HepG2 (cell line): ENCODE results near the gene RGS7. TPM values are rescaled to one million over a fixed set of nuclear protein-coding genes. Genes with fewer than 3 reads are reported as not detected.

Source experiments
- ATAC-seq: fragments of 200-7000 bp; cut with Tn5 transposase; 3 replicates; pipeline ENCODE4 v1.9.1; 2020; ENCODE audit warnings: mild to moderate bottlenecking, moderate library complexity
- BruUV-seq: library from RNA; stranded (reverse); fragments of 400-500 nt; replicated peaks from 2 replicates; lab custom pipeline; 2021; lab: Mats Ljungman, UMichigan
- CTCF ChIA-PET: fragments of 300-600 bp; formaldehyde crosslinking; extraction: SDS; loops from one replicate; lab custom pipeline; 2021; ENCODE audit warnings: low total read pairs, inconsistent platforms, low intra/inter-chr PET ratio; lab: Yijun Ruan, JAX
- POLR2A ChIA-PET: fragments of 350-600 bp; sonication (Branson Sonifier 250); formaldehyde crosslinking; loops from one replicate; lab custom pipeline; 2020; ENCODE audit warnings: antibody characterized with exemption, inconsistent platforms; lab: Yijun Ruan, JAX
- DNase-seq: peaks from one replicate; pipeline ENCODE4 v3.0.0-alpha.2; 2015; ENCODE audit warnings: low spot score
- FAIRE-seq: peaks from 3 replicates; lab custom pipeline; 2011; peaks lifted over from hg19 to GRCh38; lab: Jason Lieb, UNC
- H2AFZ ChIP-seq: one replicate; pipeline ENCODE4 v1.6.1; 2011; ENCODE audit warnings: low read length, inconsistent platforms
- H3K27ac ChIP-seq: fragments of 300-600 bp; 3 replicates; pipeline ENCODE4 v1.8.0; 2011; ENCODE audit warnings: mixed run types, mild to moderate bottlenecking, mixed read lengths, low read length, inconsistent platforms; ENCODE audit not compliant: insufficient read depth; ENCODE audit errors: extremely low read length
- H3K27me3 ChIP-seq, 2 experiments: fragments of 200-600 bp in 1 of 2; 2 replicates in 1 of 2; 3 replicates in 1 of 2; pipeline versions ENCODE4 v1.6.0 to v1.8.0; 2011; ENCODE audit warnings: low read length in 2 of 2, mild to moderate bottlenecking in 2 of 2, moderate library complexity in 2 of 2, inconsistent platforms in 1 of 2; ENCODE audit not compliant: insufficient read depth in 2 of 2, control insufficient read depth in 1 of 2
- H3K36me3 ChIP-seq, 2 experiments: fragments of 200-600 bp in 1 of 2; replicated peaks in 1 of 2; 2 replicates in 1 of 2; 3 replicates in 1 of 2; pipeline versions ENCODE4 v1.5.1 to v1.8.0; 2011; ENCODE audit warnings: low read length in 2 of 2, inconsistent platforms in 1 of 2; ENCODE audit not compliant: insufficient read depth in 2 of 2, control insufficient read depth in 1 of 2
- H3K4me1 ChIP-seq: 2 replicates; pipeline ENCODE4 v1.5.1; 2012; ENCODE audit warnings: low read length, inconsistent platforms; ENCODE audit not compliant: insufficient read depth
- H3K4me2 ChIP-seq: 2 replicates; pipeline ENCODE4 v1.6.0; 2011; ENCODE audit warnings: low read depth, low read length, inconsistent platforms
- H3K4me3 ChIP-seq, 3 experiments: fragments of 200-600 bp in 1 of 3; sonication (generic), shearing (Covaris generic) in 1 of 3; replicated peaks in 1 of 3; 2 replicates each; pipeline ENCODE4 v1.5.1; 2011 to 2016; ENCODE audit warnings: low read length in 3 of 3, inconsistent platforms in 2 of 3, low read depth in 2 of 3, mild to moderate bottlenecking in 2 of 3, control low read depth in 1 of 3, mixed read lengths in 1 of 3; ENCODE audit not compliant: insufficient read depth in 1 of 3
- H3K79me2 ChIP-seq: one replicate; pipeline ENCODE4 v1.6.1; 2011; ENCODE audit warnings: low read length, inconsistent platforms; ENCODE audit not compliant: insufficient read depth
- H3K9ac ChIP-seq: 2 replicates; pipeline ENCODE4 v1.6.0; 2011; ENCODE audit warnings: mild to moderate bottlenecking, low read depth, low read length, inconsistent platforms; ENCODE audit not compliant: insufficient read depth
- H3K9me3 ChIP-seq: 2 replicates; pipeline ENCODE4 v1.5.1; 2012; ENCODE audit warnings: mild to moderate bottlenecking, low read length
- H4K20me1 ChIP-seq: 2 replicates; pipeline ENCODE4 v1.6.0; 2011; ENCODE audit warnings: inconsistent platforms, mild to moderate bottlenecking, low read length, moderate library complexity; ENCODE audit not compliant: insufficient read depth
- CAMTA2 ChIP-seq: sonication (generic); formaldehyde crosslinking; IDR thresholded peaks from 2 replicates; pipeline ENCODE4 v1.4.0; 2020; ENCODE audit warnings: mild to moderate bottlenecking, missing genetic modification reagents, borderline replicate concordance
- FOXC1 ChIP-seq: sonication (generic); formaldehyde crosslinking; IDR thresholded peaks from 2 replicates; pipeline ENCODE4 v1.8.0; 2022; ENCODE audit warnings: mild to moderate bottlenecking, missing genetic modification reagents, borderline replicate concordance
- KAT2B ChIP-seq: fragments of 150-350 bp; IDR thresholded peaks from 2 replicates; pipeline ENCODE4 v1.6.1; 2014; ENCODE audit warnings: low read depth, low read length, borderline replicate concordance
- MEIS1 ChIP-seq: sonication (generic); formaldehyde crosslinking; IDR thresholded peaks from 2 replicates; pipeline ENCODE4 v1.9.0; 2021; ENCODE audit warnings: mild to moderate bottlenecking, missing genetic modification reagents, moderate library complexity, borderline replicate concordance
- MIER2 ChIP-seq: IDR thresholded peaks from 2 replicates; pipeline ENCODE4 v1.6.1; 2016; ENCODE audit warnings: missing biosample characterization, missing genetic modification reagents
- NR2F2 ChIP-seq: IDR thresholded peaks from 2 replicates; pipeline ENCODE4 v1.6.1; 2012; ENCODE audit warnings: low read depth, inconsistent platforms, borderline replicate concordance
- POLR2AphosphoS2 ChIP-seq: IDR thresholded peaks from 2 replicates; pipeline ENCODE4 v1.6.1; 2011; ENCODE audit warnings: low read depth, low read length, improper control_type of control experiment
- ZFP82 ChIP-seq: sonication (generic); formaldehyde crosslinking; IDR thresholded peaks from 2 replicates; pipeline ENCODE4 v1.5.1; 2020; ENCODE audit warnings: mild to moderate bottlenecking, missing genetic modification reagents, borderline replicate concordance
- ZNF556 ChIP-seq: sonication (generic); formaldehyde crosslinking; IDR thresholded peaks from 2 replicates; pipeline ENCODE4 v1.4.0; 2020; ENCODE audit warnings: mild to moderate bottlenecking, missing genetic modification reagents, borderline replicate concordance
- ZNF775 ChIP-seq: sonication (generic); formaldehyde crosslinking; IDR thresholded peaks from 2 replicates; pipeline ENCODE4 v1.4.0; 2020; ENCODE audit warnings: missing genetic modification reagents, mild to moderate bottlenecking, moderate library complexity, borderline replicate concordance
- WGBS: methylation state at CpG from one replicate; pipeline ENCODE4 v1.1.6; 2017; ENCODE audit warnings: low lambda C conversion rate; 5-methylcytosine and 5-hydroxymethylcytosine counted together
- in situ Hi-C: cut with HindIII; loops from 2 replicates; pipeline ENCODE4 v1.10.0; 2017; ENCODE audit warnings: low pct_unique_long_range_greater_than_20kb; ENCODE audit not compliant: extremely low pct_ligation_motif_present
- intact Hi-C: fragments of 100-400 bp; cut with micrococcal nuclease; formaldehyde crosslinking; loops from one replicate; pipeline ENCODE4 v1.10.0; 2022; ENCODE audit not compliant: unreplicated experiment
- polyA plus RNA-seq, 8 experiments: library from polyadenylated mRNA; depleted of rRNA in 3 of 8; stranded (reverse) in 7 of 8; unstranded in 1 of 8; fragments of >200 nt; fragmentation: Illumina TruSeq in 4 of 8; extraction: Trizol in 4 of 8; gene quantifications; 2 replicates each; pipeline versions ENCODE4 v1.2.1 to v1.2.3, GENCODE V29; 2011 to 2016; ENCODE audit warnings: low read depth in 4 of 8, missing spikeins in 1 of 8, mixed read lengths in 1 of 8; ENCODE audit not compliant: insufficient read depth in 1 of 8
- total RNA-seq, 5 experiments: library from RNA; depleted of rRNA; stranded (reverse); fragments of >200 nt; fragmentation: Illumina TruSeq; extraction: Trizol; gene quantifications; 2 replicates each; pipeline ENCODE4 v1.2.3, GENCODE V29; 2016; ENCODE audit warnings: low read depth in 1 of 5
- TF ChIP-seq, protein P1 (sequence below): IDR thresholded peaks from 2 replicates; pipeline ENCODE4 v1.6.1; 2016
- TF ChIP-seq, protein P2 (sequence below): sonication (generic); formaldehyde crosslinking; IDR thresholded peaks from 2 replicates; pipeline ENCODE4 v1.5.0; 2020; ENCODE audit warnings: missing genetic modification reagents

RGS7 gene
- total and polyA plus RNA-seq, 2 of the 13 experiments (the other 11 are each of a cell fraction or from before 2014, with no cell fraction given) = not detected

- no peak overlapping the region for H3K4me2 ChIP-seq
- 42% methylated on average over 4 of the region's 4 CpGs for WGBS
- intact Hi-C loops (no loop called here), in situ Hi-C loops (no loop called here)
- no peaks in the 10 kb centered on the region for H3K79me2 ChIP-seq
- DNase-seq (no peak), ATAC-seq (no peak), FAIRE-seq (no peak)
- no peaks in the 10 kb centered on the region for H3K36me3 ChIP-seq
- no peaks in the 10 kb centered on the region for H3K4me1 ChIP-seq
- no peak overlapping the region for H3K27ac ChIP-seq
- H3K9me3 ChIP-seq = peaks cover 13% of the 10 kb centered on the region
- POLR2A ChIA-PET = no interaction called here
- H3K4me3 ChIP-seq = no peak overlapping the region
- no TSS peak for BruUV-seq
- no peaks in the 10 kb centered on the region for H3K27me3 ChIP-seq
- H2AFZ ChIP-seq = no peak overlapping the region
- CTCF ChIA-PET = no interaction called here
- H3K9ac ChIP-seq = no peak overlapping the region
- no peaks in the 10 kb centered on the region for H4K20me1 ChIP-seq
- TF ChIP-seq NR2F2 = no peak
- TF ChIP-seq FOXC1 (CRISPR knock-in tag) = no peak
- no peak for TF ChIP-seq ZFP82 (CRISPR knock-in tag)
- no peak for TF ChIP-seq KAT2B
- TF ChIP-seq, protein P1, sequence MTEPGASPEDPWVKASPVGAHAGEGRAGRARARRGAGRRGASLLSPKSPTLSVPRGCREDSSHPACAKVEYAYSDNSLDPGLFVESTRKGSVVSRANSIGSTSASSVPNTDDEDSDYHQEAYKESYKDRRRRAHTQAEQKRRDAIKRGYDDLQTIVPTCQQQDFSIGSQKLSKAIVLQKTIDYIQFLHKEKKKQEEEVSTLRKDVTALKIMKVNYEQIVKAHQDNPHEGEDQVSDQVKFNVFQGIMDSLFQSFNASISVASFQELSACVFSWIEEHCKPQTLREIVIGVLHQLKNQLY = no peak
- TF ChIP-seq CAMTA2 (CRISPR knock-in tag) = no peak
- TF ChIP-seq ZNF556 (CRISPR knock-in tag) = no peak
- TF ChIP-seq ZNF775 (CRISPR knock-in tag) = no peak
- no peak for TF ChIP-seq POLR2AphosphoS2
- TF ChIP-seq MEIS1 (CRISPR knock-in tag) = no peak
- TF ChIP-seq, protein P2, sequence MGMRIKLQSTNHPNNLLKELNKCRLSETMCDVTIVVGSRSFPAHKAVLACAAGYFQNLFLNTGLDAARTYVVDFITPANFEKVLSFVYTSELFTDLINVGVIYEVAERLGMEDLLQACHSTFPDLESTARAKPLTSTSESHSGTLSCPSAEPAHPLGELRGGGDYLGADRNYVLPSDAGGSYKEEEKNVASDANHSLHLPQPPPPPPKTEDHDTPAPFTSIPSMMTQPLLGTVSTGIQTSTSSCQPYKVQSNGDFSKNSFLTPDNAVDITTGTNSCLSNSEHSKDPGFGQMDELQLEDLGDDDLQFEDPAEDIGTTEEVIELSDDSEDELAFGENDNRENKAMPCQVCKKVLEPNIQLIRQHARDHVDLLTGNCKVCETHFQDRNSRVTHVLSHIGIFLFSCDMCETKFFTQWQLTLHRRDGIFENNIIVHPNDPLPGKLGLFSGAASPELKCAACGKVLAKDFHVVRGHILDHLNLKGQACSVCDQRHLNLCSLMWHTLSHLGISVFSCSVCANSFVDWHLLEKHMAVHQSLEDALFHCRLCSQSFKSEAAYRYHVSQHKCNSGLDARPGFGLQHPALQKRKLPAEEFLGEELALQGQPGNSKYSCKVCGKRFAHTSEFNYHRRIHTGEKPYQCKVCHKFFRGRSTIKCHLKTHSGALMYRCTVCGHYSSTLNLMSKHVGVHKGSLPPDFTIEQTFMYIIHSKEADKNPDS = no peak
- TF ChIP-seq MIER2 (CRISPR knock-in tag) = no peak
Measured at GRCh38 chr1:240928265-240928664, 428.7 kb downstream of the RGS7 start.
